ENCODE data around the gene QRFP.

QRFP gene, protein sequence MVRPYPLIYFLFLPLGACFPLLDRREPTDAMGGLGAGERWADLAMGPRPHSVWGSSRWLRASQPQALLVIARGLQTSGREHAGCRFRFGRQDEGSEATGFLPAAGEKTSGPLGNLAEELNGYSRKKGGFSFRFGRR

GRCh38 chr9:130896233-130897014 is at the start of gene QRFP:
TSS of gene QRFP (minus strand) at chr9:130896812. CDS start at chr9:130893838, 2,974 bp downstream.
- DNase-seq, result no peak

GRCh38 chr9:130945173-130945572 is 48.6 kb upstream of the QRFP start:
- DNase-seq, result no peak

- DNase-seq, result no peak
Measured at GRCh38 chr9:130944510-130945058, 48.0 kb upstream of the QRFP start.

- no peak for DNase-seq
Measured at GRCh38 chr9:130943777-130944176, 47.2 kb upstream of the QRFP start.

DNA sequence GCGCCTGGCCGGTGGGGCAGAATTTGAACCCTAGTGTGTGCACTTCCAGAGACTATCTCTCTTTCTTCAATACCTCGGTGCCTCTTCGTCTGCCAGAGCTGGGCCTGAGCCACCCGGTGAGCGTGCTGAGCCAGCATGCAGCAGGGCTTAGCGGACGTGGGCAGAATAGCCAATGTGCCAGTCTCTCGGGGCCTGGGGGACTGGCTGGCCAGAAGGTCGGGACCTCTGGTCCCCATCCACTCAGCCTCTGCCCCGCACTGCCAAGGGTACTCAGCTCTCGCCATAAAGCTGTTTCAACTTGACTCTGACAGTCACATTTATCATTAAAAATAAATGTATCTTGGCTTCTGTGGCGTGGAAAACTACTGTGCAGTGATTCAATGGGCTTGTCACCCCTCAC is 46.6 kb upstream of the QRFP start:
- DNase-seq, result no peak

DNA sequence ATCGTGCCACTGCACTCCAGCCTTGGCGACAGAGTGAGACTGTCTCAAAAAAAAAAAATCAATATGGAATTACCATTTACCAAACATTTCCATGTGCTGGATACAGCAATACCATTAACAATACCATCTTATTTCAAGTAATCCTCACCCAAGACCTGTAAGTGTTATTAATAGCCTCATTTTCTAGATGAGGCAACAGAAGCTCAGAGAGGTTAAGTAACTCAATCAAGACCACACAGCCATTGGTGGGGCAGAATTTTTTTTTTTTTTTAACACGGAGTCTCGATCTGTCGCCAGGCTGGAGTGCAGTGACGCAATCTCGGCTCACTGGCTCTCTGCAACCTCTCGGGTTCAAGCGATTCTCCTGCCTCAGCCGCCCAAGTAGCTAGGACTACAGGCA is 46.1 kb upstream of the QRFP start:
- no peak for DNase-seq

DNA sequence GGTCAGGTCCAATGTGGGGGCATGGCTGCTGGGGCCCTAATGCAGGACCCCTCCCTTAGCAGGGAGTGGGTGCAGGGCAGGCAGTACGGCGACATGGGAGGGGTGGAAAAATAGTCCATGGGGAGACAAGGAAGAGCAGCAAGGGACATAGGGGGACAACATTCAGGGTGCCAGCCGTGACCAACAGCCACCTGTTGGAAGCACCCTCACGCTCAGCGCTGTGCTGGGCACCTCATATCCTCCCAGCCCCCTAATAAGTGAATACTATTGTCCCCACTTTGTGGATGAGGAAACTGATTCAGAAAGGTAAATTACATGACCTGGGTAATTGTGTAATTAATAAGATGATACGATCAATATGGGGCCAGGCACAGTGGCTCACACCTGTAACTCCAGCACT is 45.5 kb upstream of the QRFP start:
- DNase-seq, result no peak

GRCh38 chr9:130940693-130941576 is 44.3 kb upstream of the QRFP start:
- DNase-seq, result peak; percentile 63

GRCh38 chr9:130940027-130940549 is 43.5 kb upstream of the QRFP start:
- no peak for DNase-seq

DNA sequence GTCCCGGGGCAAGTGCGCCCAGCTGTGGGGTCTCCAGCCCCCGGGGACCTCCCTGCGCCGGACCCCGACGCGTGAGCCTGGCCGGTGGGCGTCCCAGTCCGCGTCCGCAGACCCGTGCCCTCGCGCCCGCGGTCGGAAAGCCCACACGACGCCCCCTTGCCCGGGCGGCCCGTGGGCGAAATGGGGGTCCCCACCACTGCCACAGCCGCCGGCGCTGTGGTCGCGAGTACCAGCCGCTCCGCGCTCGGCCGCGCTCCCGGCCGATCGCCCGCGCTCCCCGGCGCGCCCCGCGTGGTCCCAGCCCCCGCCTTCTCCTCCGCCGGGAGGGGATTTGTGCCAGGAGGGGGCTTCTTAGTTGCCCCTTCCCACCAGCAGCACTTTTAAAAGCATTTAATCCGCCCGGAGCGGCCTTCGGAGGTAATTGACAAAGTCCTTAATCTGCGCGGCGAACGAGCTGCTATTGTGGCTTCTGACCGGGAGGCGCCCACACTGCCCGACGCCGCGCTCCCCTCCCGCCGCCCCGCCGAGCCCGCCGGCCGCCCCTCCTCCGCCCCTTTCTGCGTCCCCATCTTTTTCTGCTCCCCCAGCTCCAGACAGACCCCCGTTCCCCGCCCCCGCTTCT is 42.9 kb upstream of the QRFP start:
- DNase-seq, result no peak

DNA sequence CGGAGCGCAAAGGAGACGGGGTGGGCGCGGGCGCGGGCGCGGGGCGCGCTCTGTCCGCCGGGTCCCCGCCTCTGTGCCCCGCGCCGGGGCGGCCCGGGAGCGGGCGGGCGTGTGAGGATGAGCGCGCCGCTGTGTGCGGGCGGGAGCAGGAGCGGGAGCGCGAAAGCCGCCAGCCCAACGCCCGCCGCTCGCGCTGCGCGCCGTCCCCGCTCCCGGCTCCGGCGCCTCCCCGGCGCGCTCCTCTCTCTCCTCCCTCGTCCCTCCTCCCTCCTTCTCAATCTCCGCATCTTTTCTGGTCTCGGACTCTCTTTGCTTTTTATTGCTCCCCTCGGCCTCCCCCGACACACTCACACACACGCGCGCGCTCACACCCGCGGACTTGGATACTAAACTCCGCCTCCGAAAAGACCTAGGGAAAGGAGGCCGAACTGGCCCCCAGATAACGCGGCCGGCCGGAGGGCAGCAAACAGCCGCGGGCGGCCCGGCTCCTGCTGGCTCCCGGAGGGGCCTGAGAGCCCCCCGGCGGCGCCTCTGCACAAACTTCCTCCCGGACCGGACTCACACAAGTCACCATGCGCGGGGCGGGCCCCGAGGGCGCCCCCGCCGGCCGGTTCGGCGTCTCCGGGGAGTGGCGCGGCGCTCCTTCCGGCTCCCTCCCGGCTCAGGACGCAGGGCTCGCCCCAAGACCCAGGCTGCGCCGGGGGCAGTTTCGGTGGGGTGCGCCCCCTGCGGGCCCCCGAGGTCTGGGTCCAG is 42.2 kb upstream of the QRFP start, which contains the start of gene FIBCD1:
Gene FIBCD1 (minus strand): TSS at position 596 of the 753 bp plus-strand sequence. CDS start 640 bp downstream, outside the sequence.
- no peak for DNase-seq

GRCh38 chr9:130938184-130938651 is 41.6 kb upstream of the QRFP start:
- no peak for DNase-seq

DNA sequence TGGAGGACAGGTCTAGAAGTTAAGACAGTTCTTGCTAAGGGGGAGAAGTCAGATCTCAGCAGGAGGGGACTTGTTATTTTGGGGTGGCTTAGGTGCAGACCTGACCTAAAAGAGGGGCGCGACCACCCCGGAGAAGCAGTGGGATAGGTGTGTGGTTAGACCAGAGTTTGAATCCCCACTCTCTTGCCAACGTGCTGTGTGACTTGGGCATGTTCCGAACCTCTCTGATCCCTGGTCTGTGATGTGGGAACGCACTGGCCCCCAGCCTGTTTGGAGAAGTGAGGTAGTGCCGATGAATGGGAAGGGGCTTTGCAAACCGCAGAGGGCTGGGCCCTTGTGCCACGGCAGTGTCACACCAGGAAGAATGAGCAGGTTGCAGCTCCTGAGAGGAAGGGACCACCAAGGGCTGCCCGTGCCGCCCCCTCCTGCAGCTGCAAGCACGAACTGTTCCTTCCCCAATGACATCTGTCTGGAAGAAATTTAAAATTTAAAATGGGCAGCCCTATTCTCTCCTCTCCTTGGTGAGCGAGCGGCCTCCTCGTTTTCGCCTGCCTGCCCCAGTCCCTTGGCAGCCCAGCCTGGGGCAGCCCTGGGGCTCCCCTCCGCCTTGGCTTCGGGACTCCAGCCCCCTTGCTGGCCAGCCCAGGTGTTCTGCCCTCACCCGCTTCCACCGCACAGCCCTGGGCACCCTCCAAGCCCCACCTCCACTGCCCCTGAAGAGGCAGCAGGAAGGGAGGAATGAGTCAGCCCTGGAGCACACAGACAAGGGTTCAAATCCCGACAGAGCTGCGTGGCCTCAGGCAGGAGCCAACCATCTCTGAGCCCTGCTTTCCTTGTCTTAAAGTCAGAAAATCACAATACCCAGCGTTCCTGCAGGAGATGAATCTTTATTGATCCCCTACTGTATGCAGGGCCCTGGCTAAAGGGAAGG is 40.8 kb upstream of the QRFP start:
- no peak for DNase-seq

- no peak for DNase-seq
Measured at GRCh38 chr9:130936285-130937117, 39.9 kb upstream of the QRFP start.

GRCh38 chr9:130935648-130936271 is 39.1 kb upstream of the QRFP start:
- DNase-seq, result no peak

DNA sequence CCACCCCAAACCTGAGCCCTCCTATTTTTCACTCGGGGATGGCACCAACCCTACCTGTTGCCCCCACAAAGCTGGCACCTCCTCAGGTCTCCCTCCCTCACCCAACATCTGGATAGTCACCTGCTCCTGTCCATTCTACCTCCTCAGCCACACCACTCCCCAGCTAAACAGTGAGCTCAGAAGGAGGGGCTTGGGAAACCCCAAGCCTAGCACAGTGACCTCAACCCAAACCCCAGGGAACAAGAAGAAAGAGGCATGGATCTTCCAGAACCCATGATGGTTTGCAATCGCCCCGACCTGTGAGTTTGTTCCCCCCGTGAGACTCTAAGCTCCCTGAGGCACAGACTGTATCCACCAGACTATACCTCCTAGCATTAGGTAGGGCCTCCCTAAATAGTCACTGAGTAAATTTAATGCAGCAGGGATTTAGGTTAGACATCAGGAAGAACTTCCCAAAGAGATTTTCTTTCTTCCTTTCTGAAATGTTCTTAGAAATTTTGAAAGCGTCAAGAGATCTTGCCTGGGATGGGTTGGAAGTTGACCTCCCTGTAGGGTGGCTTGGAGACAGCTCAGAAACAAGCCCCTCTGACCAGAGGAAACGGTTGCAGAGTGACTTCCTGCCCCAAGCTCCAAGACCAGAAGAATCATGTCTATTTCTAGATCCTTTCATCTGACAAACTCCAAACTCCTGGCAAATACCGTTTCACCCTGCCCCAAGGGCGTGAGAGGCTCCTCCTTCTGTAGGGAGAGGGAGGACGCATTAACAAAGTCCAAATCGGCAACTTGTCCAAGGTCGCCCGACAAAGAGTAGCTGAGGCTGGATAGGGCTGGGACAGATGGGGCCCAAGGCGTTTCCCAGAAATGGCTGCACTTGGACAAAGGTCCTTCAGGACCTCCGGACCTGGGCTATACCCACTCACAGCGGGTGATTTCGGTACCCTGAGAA is 38.4 kb upstream of the QRFP start:
- no peak for DNase-seq

DNA sequence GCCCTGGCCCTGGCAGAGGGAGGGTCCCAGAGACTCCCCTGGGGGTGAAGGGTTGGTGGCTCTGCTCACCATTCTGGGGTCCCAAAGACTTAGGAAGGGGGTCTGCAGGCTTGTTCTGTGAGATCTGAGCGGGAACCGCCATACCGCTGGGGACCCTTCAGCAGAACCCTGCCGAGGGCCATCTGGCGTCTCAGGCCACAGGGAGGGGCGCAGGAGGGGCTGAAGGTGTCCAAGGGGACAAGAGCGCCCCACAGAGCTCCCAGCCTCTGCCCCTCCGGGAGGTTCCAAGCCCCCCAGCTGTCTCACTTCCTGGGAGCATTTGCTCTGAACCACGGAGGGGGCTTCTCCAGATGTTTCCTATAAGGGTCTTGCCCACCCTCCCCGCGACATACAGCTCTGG is 37.6 kb upstream of the QRFP start:
- no peak for DNase-seq
